ENCODE data around the gene CLIC4. TPM values are rescaled to one million over a fixed set of nuclear protein-coding genes. Genes with fewer than 3 reads are reported as not detected.

The CLIC4 gene
- total RNA-seq, 1 experiment from 2014 or later = 230 TPM

DNA sequence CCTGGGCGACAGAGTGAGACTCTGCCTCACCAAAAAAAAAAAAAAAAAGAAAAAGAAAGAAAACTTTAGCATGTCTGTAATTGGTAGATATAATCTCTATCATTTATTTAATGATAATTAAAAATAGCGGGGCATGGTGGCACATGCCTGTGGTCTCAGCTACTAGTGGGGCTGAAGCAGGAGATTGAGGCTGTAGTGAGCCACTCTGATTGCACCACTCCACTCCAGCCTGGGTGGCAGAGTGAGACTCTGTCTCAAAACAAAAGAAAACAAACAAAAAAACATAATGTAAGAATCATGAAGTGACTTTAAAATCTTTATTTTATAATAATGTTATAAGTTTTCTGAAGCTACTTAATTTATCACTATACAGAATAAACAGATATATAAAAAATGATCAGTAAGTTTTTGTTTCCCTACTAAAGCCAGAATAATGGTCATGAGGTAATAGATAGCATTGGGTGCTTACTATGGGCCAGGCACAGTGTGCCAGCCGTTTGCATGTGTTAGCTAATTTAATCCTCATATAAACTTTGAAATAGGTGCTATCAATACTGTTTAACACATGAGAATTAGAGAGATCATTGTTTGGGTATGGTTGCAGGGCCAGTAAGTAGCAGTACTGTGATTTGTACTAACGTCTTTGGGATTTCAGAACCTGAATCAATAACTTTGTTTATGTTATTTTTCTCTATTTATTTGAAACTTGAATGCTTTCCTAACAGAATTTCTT lies 23.8 kb downstream of the CLIC4 start:
- peaks cover 3% of the 10 kb centered on the region for H3K79me1 ChIP-seq (ENCODE audit: insufficient read depth, low read depth, low read length, poor library complexity, severe bottlenecking)
- no peaks in the 10 kb centered on the region for H3K9me3 ChIP-seq (ENCODE audit: control insufficient read depth, low read depth, low read length)
- H2AFZ ChIP-seq (ENCODE audit: low read length) = no peak overlapping the region
- Mint-ChIP-seq H3K4me3 (no peak overlapping the region), H3K9me3 (no peaks in the 10 kb centered on the region), H3K27ac (peak overlapping the region in 2 of 3 experiments; percentile 51 to 65; a peak in 1 of 7 replicates), H3K36me3 (ENCODE audit: insufficient read depth in 1 of 3, low read depth in 3 of 3) (peaks cover 2 to 7% (median 5%) of the 10 kb centered on the region in 3 experiments; a peak in 4 of 7 replicates), H3K4me1 (peaks cover 13 to 17% of the 10 kb centered on the region in 2 experiments), H3K27me3 (ENCODE audit: low read depth) (no peaks in the 10 kb centered on the region)
- no peak overlapping the region for H2AK5ac ChIP-seq (ENCODE audit: insufficient read length, low read length)
- H4K20me1 ChIP-seq (ENCODE audit: control insufficient read depth, insufficient read depth, insufficient read length) = no peaks in the 10 kb centered on the region
- no peak overlapping the region for H3K14ac ChIP-seq (ENCODE audit: insufficient read depth, low read length)
- no peak overlapping the region for H3K23ac ChIP-seq (ENCODE audit: insufficient read length, low read depth, low read length)
- no CpG with 5 or more reads among the region's 4 CpGs for WGBS (ENCODE audit: extremely low coverage, insufficient read length, low lambda C conversion rate)
- no peaks in the 10 kb centered on the region for H3K23me2 ChIP-seq (ENCODE audit: insufficient read length, low read depth, low read length, poor library complexity, severe bottlenecking)
- H3K4me2 ChIP-seq (ENCODE audit: insufficient read depth, insufficient read length, low read length) = no peak overlapping the region
- no peak overlapping the region for H3K18ac ChIP-seq (ENCODE audit: insufficient read length, low read depth, low read length)
- no peak overlapping the region for H3K27ac ChIP-seq (ENCODE audit: insufficient read length, low read depth, low read length)
- H4K5ac ChIP-seq (ENCODE audit: insufficient read length, low read depth, low read length) = no peak overlapping the region
- H3K4me1 ChIP-seq (ENCODE audit: insufficient read depth, low read length) = no peaks in the 10 kb centered on the region
- peaks cover 23% of the 10 kb centered on the region for H3K79me2 ChIP-seq (ENCODE audit: insufficient read depth, low read length)
- no peak overlapping the region for H3K9ac ChIP-seq (ENCODE audit: extremely low read depth, insufficient read length, low read length)
- H2BK12ac ChIP-seq (ENCODE audit: insufficient read length, low read depth, low read length) = no peak overlapping the region
- H4K8ac ChIP-seq (replicated peaks; ENCODE audit: insufficient read length, low read depth, low read length) = no peak overlapping the region
- H3K56ac ChIP-seq (ENCODE audit: insufficient read length, low read depth, low read length) = no peak overlapping the region
- H2BK20ac ChIP-seq (ENCODE audit: low read depth, low read length, poor library complexity, severe bottlenecking) = no peak overlapping the region
- H3K4ac ChIP-seq (ENCODE audit: low read depth, low read length) = no peak overlapping the region
- no peak overlapping the region for H4K91ac ChIP-seq (ENCODE audit: insufficient read length, low read depth, low read length)
- H2BK120ac ChIP-seq (ENCODE audit: low read depth, low read length, poor library complexity, severe bottlenecking) = no peak overlapping the region
- H2BK5ac ChIP-seq (ENCODE audit: insufficient read length, low read length) = no peak overlapping the region
- no peak overlapping the region for H3T11ph ChIP-seq (ENCODE audit: low read length)
- TF ChIP-seq, protein P1, sequence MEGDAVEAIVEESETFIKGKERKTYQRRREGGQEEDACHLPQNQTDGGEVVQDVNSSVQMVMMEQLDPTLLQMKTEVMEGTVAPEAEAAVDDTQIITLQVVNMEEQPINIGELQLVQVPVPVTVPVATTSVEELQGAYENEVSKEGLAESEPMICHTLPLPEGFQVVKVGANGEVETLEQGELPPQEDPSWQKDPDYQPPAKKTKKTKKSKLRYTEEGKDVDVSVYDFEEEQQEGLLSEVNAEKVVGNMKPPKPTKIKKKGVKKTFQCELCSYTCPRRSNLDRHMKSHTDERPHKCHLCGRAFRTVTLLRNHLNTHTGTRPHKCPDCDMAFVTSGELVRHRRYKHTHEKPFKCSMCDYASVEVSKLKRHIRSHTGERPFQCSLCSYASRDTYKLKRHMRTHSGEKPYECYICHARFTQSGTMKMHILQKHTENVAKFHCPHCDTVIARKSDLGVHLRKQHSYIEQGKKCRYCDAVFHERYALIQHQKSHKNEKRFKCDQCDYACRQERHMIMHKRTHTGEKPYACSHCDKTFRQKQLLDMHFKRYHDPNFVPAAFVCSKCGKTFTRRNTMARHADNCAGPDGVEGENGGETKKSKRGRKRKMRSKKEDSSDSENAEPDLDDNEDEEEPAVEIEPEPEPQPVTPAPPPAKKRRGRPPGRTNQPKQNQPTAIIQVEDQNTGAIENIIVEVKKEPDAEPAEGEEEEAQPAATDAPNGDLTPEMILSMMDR (conservative IDR thresholded peaks at IDR 0.05) = no peak
- DNase-seq = no peak
- no peaks in the 10 kb centered on the region for H3K27me3 ChIP-seq (ENCODE audit: insufficient read depth, low read length)
- H2BK15ac ChIP-seq (ENCODE audit: low read depth, low read length) = no peak overlapping the region

Data from H9 (cell line).